Measurements from ENCODE around the gene CDK6. TPM values are rescaled to one million over a fixed set of nuclear protein-coding genes. Genes with fewer than 3 reads are reported as not detected.

CDK6 gene
- total and polyA plus RNA-seq, 2 of the 8 experiments (the other 6 are each of a cell fraction or from before 2014, with no cell fraction given) = 5.9 to 18.9 TPM

DNA sequence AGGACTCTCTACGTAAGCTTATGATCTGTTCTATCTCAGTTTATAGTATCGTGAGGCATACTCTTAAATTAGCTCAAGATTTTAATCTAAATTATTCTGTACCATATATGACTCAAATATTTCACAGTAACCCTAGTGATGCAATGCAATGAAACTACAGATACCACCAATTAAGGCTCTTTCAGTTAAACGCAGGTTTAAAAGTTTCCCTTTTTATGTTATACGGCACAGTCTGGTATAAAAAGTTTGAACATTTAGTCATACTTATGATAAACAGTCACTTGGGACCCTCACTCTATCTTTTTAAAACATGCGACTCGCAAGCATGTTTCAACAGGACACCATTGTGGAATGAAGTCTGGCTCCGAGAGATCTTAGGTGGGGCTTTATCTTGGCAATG, 107.2 kb downstream of the CDK6 start (continued):
- TF ChIP-seq CHD7 (IDR thresholded peaks at IDR 0.05; ENCODE audit: insufficient replicate concordance, low read length) (no peak), RXRA (IDR thresholded peaks at IDR 0.05; ENCODE audit: insufficient read depth, low read depth, low read length) (no peak), FOSL1 (IDR thresholded peaks at IDR 0.05; ENCODE audit: insufficient read depth, low read depth, low read length) (no peak), HDAC2 (IDR thresholded peaks at IDR 0.05; ENCODE audit: borderline replicate concordance in 1 of 2, low read depth in 2 of 2, low read length in 2 of 2) (no peak), POLR2AphosphoS5 (IDR thresholded peaks at IDR 0.05; ENCODE audit: low read depth, low read length) (no peak), SIX5 (IDR thresholded peaks at IDR 0.05; ENCODE audit: low read depth, low read length) (no peak)

All from H1 (cell line).